Peyer's patch (tissue), 4 donors: ENCODE data around the gene EYA3. TPM values are rescaled to one million over a fixed set of nuclear protein-coding genes. Genes with fewer than 3 reads are reported as not detected.
"Not testable (repeated sequence)": the region's sequence is repeated elsewhere in the genome, so short reads cannot be mapped to it uniquely, and the experiment has no call there.

ENCODE experiments used
- DNase-seq, 3 donors: peaks; one replicate each; pipeline ENCODE4 v3.0.0-alpha.2; 2017 to 2019
- H3K27ac ChIP-seq, 4 donors: fragments of 200-600 bp; sonication (generic); one replicate each; pipeline ENCODE4 v1.5.1; 2016 to 2019
- H3K27me3 ChIP-seq, 2 donors: fragments of 200-600 bp; sonication (generic); one replicate each; pipeline ENCODE4 v1.5.1; 2019
- H3K36me3 ChIP-seq, 3 donors: fragments of 200-600 bp; sonication (generic); one replicate each; pipeline ENCODE4 v1.5.1; 2016 to 2019
- H3K4me1 ChIP-seq, 4 donors: fragments of 200-600 bp; sonication (generic); one replicate each; pipeline ENCODE4 v1.5.1; 2016 to 2019
- H3K4me3 ChIP-seq, 4 donors: fragments of 200-600 bp; sonication (generic); 1 replicate in 3 of 4; 2 replicates in 1 of 4; pipeline ENCODE4 v1.5.1; 2016 to 2019; ENCODE audit warnings: mild to moderate bottlenecking in 1 of 4
- H3K9me3 ChIP-seq, 4 donors: fragments of 200-600 bp; sonication (generic); one replicate each; pipeline ENCODE4 v1.5.1; 2016 to 2019; ENCODE audit warnings: mild to moderate bottlenecking in 1 of 4
- POLR2A ChIP-seq, 2 donors: fragments of 450-650 bp; IDR thresholded peaks; one replicate each; pipeline ENCODE4 v1.5.1; 2017; ENCODE audit warnings: antibody characterized with exemption in 2 of 2, mild to moderate bottlenecking in 2 of 2, moderate library complexity in 2 of 2
- total RNA-seq, 4 donors: library from RNA; depleted of rRNA; stranded (reverse); fragments of >200 nt; gene quantifications; one replicate each; pipeline ENCODE4 v1.1.0, GENCODE V29; 2016
- TF ChIP-seq, protein P1 (sequence below), 6 experiments: fragments of 450-650 bp in 4 of 6; fragments of 200-600 bp in 2 of 6; sonication (generic) in 1 of 6; IDR thresholded peaks; one replicate each; pipeline ENCODE4 v1.5.1; 2017 to 2019; ENCODE audit warnings: antibody characterized with exemption in 6 of 6, mild to moderate bottlenecking in 3 of 6, moderate library complexity in 1 of 6

The EYA3 gene
- total RNA-seq, 4 donors from 2014 or later = 17.1 to 32.2 (median 23.4) TPM

DNA sequence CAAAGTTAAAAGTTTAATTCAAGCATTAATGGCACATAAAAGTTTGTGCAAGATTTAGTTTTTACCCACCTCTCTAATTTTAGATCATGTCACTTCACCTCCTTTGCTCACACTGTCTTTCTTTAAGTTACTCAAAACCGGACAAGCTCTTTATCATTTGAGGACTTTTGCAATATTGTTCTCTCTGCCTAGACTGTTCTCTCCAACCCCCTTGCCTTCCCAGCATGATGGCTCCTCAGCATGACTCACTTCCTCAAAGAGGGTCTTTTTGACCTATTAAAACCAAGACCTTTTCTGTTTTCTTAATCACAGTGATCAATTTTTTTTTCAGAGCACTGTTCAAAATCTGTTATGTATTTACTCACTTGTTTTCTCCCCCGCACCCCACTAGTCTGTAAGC lies 67.3 kb downstream of the EYA3 start:
- H3K4me3 ChIP-seq = no peak overlapping the region
- no peak for TF ChIP-seq POLR2A (IDR thresholded peaks at IDR 0.05)
- TF ChIP-seq, protein P1, sequence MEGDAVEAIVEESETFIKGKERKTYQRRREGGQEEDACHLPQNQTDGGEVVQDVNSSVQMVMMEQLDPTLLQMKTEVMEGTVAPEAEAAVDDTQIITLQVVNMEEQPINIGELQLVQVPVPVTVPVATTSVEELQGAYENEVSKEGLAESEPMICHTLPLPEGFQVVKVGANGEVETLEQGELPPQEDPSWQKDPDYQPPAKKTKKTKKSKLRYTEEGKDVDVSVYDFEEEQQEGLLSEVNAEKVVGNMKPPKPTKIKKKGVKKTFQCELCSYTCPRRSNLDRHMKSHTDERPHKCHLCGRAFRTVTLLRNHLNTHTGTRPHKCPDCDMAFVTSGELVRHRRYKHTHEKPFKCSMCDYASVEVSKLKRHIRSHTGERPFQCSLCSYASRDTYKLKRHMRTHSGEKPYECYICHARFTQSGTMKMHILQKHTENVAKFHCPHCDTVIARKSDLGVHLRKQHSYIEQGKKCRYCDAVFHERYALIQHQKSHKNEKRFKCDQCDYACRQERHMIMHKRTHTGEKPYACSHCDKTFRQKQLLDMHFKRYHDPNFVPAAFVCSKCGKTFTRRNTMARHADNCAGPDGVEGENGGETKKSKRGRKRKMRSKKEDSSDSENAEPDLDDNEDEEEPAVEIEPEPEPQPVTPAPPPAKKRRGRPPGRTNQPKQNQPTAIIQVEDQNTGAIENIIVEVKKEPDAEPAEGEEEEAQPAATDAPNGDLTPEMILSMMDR (IDR thresholded peaks at IDR 0.05) = no peak
- no peak for DNase-seq
- no peak overlapping the region for H3K27ac ChIP-seq
- no peaks in the 10 kb centered on the region for H3K9me3 ChIP-seq
- no peaks in the 10 kb centered on the region for H3K4me1 ChIP-seq
- H3K36me3 ChIP-seq = peaks cover 0 to 11% (median 0%) of the 10 kb centered on the region in 3 donors
- H3K27me3 ChIP-seq = no peaks in the 10 kb centered on the region

DNA sequence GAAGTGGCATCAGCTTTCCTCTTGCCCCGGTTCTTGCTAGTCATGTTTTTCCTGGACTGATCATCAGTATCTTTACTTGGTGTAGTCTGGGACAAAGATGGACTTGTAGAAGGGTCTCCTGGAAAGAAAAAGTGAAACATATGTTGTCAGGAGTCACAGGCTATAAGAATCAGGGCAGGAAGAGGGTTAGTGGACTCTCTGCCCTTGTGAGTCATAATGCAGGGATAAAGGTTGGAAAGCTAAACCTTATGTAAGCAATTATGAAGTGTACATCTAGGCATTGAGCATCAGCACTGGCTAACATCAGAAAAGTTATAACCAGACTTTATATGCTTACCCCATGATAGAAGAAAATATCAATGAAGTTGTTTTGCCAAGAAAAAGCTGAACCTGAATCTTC lies 77.4 kb downstream of the EYA3 start:
- Histone ChIP-seq H3K9me3 (no peaks in the 10 kb centered on the region), H3K4me3 (no peak overlapping the region), H3K27ac (peak overlapping the region in 2 of 4 donors; percentile 36 to 59), H3K4me1 (no peaks in the 10 kb centered on the region), H3K36me3 (peaks cover 0 to 53% (median 0%) of the 10 kb centered on the region in 3 donors), H3K27me3 (no peaks in the 10 kb centered on the region)
- DNase-seq = no peak
- no peak for TF ChIP-seq POLR2A (IDR thresholded peaks at IDR 0.05)
- TF ChIP-seq, protein P1 (IDR thresholded peaks at IDR 0.05) = no peak

DNA sequence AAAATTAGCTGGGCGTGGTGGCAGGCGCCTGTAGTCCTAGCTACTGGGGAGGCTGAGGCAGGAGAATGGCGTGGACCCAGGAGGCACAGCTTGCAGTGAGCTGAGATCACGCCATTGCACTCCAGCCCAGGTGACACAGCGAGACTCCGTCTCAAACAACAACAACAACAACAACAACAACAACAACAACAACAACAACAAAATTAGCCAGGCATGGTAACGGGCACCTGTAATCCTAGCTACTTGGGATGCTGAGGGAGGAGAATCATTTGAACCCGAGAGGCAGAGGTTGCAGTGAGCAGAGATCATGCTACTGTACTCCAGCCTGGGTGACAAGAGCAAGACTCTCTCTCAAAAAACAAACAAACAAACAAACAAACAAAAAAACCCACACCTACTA lies 85.3 kb downstream of the EYA3 start:
- DNase-seq, H3K27me3 ChIP-seq, H3K27ac ChIP-seq, H3K9me3 ChIP-seq, H3K4me1 ChIP-seq, H3K4me3 ChIP-seq: not testable (repeated sequence)
- H3K36me3 ChIP-seq = peaks cover 0 to 69% (median 0%) of the 10 kb centered on the region in 3 donors

DNA sequence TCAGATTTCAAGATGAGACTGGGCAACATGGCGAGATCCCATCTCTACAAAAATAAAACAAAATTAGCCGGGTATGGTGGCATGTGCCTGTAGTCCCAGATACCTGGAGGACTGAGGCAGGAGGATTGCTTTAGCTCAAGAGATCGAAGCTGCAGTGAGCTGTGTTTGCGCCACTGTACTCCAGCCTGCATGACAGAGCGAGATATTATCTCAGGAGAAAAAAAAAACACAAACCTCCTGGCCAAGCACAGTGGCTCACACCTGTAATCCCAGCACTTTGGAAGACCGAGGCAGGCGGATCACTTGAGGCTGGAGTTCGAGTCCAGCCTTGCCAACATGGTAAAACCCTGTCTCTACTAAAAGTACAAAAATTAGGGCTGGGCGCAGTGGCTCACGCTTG lies 85.8 kb downstream of the EYA3 start:
- H3K4me3 ChIP-seq = no peak overlapping the region
- H3K27me3 ChIP-seq = no peaks in the 10 kb centered on the region
- H3K36me3 ChIP-seq = peaks cover 0 to 71% (median 0%) of the 10 kb centered on the region in 3 donors
- DNase-seq = no peak
- H3K4me1 ChIP-seq = no peaks in the 10 kb centered on the region
- H3K27ac ChIP-seq = no peak overlapping the region
- H3K9me3 ChIP-seq = no peaks in the 10 kb centered on the region
- TF ChIP-seq, protein P1 (IDR thresholded peaks at IDR 0.05) = no peak
- no peak for TF ChIP-seq POLR2A (IDR thresholded peaks at IDR 0.05)

DNA sequence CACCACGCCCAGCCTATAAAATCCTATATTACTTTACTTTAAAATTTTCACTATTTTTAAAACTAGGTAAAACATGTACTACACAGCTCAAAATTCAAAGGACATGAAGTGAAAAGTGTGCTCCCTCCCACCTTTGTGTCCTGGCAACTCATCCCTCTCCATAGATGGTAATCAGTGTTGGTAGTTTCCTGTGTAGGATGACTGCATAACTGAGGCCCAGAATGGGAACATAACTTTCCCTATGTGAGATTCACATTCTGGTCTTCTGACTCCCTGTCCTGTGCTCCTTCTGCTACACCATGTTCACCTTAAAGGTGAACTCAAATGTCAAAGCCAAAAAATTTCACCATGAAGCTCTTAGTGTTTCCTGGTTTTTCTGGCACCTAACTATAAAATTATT lies 89.4 kb downstream of the EYA3 start:
- DNase-seq = no peak
- no peaks in the 10 kb centered on the region for H3K27me3 ChIP-seq
- H3K9me3 ChIP-seq = no peaks in the 10 kb centered on the region
- H3K36me3 ChIP-seq = peaks cover 0 to 84% (median 0%) of the 10 kb centered on the region in 3 donors
- no peaks in the 10 kb centered on the region for H3K4me1 ChIP-seq
- no peak overlapping the region for H3K27ac ChIP-seq
- H3K4me3 ChIP-seq = no peak overlapping the region
- TF ChIP-seq, protein P1 (IDR thresholded peaks at IDR 0.05) = no peak
- TF ChIP-seq POLR2A (IDR thresholded peaks at IDR 0.05) = no peak

DNA sequence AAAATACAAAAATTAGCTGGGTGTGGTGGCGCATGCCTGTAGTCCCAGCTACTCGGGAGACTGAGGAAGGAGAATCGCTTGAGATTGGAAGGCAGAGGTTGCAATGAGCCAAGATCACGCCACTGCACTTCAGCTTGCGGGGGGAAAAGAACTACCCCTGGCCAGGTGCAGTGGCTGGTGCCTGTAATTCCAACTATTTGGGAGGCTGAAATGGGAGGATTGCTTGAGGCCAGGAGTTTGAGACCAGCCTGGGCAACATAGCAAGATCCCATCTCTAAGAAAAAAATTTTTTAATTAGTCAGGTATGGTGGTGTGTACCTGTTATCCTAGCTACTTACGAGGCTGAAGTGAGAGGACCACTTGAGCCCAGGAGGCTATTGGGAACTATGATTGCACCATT lies 93.9 kb downstream of the EYA3 start:
- peaks cover 0 to 92% (median 0%) of the 10 kb centered on the region in 3 donors for H3K36me3 ChIP-seq

DNA sequence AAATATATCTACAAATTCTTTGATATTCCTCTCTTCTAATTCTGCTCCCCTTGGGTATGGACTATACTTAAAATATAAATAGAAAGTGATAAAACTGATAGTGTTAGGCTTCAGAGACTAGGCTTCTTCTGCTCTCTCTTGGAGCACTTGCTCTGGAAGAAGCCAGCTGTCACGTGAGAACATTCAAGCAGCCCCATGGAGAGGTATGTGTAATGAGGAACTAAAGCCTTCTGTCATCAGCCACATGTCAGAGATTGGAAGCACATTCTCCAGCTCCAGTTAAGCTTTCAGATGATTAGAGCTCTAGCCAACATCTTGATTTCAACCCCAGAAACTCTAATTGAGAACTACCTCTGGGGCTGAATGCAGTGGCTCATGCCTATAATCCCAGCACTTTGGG lies 94.3 kb downstream of the EYA3 start:
- Histone ChIP-seq H3K4me1 (no peaks in the 10 kb centered on the region), H3K27me3 (no peaks in the 10 kb centered on the region), H3K9me3 (no peaks in the 10 kb centered on the region), H3K36me3 (peaks cover 0 to 92% (median 0%) of the 10 kb centered on the region in 3 donors), H3K4me3 (no peak overlapping the region), H3K27ac (no peak overlapping the region)
- TF ChIP-seq, protein P1 (IDR thresholded peaks at IDR 0.05) = no peak
- TF ChIP-seq POLR2A (IDR thresholded peaks at IDR 0.05) = no peak
- DNase-seq = no peak

More for the DNA sequence above, 93.9 kb downstream of the EYA3 start:
- H3K4me1 ChIP-seq, H3K27ac ChIP-seq, DNase-seq, H3K9me3 ChIP-seq, H3K27me3 ChIP-seq, H3K4me3 ChIP-seq: not testable (repeated sequence)
